T-helper 22 cell (primary cell): ENCODE data around the gene PRG2.
"Not testable (repeated sequence)": the region's sequence is repeated elsewhere in the genome, so short reads cannot be mapped to it uniquely, and the experiment has no call there.

Experiments
- DNase-seq: peaks from one replicate; pipeline ENCODE4 v3.0.0-alpha.2; 2020; ENCODE audit warnings: low read depth

Gene PRG2

DNA sequence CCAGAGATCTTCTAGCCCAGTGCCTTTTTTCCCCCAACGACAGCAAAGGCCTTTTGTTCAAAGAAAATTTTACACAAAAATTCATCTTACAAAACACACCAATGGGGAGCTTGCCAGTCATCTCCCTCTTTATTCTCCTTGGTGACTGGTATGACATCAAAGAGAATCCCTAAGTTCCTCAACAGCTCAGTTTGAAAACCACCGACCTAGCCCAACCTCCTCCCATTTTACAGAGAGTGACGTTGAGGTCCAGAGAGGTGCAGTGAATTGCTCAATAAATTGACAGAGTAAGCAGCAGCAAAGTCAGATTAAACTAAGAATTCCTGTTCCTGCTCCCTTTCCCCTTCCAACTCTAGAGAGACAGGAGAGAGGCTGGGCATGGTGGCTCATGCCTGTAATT is 28.7 kb upstream of the PRG2 start:
- no peak for DNase-seq

DNA sequence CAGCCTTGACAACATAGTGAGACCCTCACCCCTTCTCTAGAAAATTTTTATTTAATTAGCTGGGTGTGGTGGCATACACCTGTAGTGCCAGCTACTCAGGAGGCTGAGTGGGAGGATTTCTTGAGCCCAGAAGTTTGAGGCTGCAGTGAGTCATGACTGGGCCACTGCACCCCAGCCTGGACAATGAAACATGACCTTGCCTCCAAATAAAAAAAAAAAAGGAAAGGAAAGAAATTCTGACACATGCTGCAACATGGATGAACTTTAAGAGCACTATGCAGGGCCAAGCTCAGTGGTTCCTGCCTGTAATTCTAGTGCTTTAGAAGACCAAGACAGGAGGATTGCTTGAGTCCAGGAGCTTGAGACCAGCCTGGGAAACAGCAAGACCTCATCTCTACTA is 27.7 kb upstream of the PRG2 start:
- no peak for DNase-seq

DNA sequence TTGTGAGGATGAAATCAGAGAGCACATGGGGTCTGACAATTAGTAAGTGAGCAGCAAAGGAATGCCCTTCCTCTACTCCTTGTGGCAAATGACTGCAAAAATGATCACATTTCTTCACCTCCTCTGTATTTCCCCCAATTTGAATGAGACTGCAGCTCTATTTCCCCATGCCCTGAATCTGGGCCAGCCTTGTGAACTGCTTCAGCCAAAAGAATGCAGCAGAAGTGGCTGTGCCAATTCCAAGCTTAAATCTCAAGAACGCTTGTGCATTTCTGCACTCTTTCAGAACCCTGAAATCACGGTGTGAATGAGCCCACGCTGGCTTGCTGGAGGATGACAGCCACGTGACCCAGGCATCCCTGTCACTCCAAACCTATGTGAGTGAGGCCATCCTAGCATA is 26.6 kb upstream of the PRG2 start:
- no peak for DNase-seq

DNA sequence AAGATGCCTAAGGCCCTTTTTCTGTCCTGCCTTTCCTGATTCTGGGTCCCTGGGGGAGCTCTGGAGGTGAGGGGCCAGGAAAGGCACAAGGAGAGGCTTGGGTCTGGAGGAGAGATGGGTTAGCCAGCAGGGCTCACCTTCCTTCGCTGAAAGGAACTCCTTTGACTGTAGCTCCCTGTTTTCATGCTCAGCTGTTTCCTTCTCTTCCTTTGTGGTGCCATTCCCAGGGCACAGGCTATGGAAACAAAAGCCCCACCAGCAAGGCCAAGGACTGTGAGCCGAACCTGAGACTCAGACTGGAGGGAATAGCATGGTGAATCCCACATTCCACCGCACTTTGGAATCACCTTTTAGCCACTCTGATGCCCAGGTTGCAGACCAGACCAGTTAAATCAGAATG is 26.0 kb upstream of the PRG2 start:
- DNase-seq, result no peak

DNA sequence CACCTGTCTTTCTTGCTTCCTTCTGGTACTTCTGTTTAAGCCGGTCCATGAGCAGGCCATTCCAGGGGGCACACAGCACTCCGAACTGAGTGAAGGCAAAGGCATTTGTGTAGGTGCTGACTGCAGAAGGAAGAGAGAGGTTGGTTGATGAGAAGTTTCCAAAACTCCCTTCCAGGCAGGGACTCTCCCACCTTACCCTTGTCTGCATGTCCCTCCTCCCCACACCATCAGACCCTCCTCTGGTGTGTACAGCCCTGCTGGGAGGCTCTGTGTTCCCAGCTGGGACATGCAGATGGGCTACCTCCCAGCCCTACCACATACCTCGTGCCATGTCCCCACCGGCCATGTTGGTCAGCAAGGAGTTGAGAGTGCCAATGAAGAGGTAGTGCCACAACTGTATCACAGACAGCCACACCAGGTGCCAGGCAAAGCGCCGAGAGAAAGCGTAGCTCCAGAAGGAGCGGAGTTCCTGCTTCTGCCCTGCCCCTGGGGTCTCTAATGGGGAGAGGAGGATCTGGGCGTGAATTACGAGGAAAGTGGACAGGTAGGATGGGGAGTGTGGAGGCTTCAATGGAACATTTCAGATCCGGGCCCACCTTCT is 24.3 kb upstream of the PRG2 start:
- no peak for DNase-seq

DNA sequence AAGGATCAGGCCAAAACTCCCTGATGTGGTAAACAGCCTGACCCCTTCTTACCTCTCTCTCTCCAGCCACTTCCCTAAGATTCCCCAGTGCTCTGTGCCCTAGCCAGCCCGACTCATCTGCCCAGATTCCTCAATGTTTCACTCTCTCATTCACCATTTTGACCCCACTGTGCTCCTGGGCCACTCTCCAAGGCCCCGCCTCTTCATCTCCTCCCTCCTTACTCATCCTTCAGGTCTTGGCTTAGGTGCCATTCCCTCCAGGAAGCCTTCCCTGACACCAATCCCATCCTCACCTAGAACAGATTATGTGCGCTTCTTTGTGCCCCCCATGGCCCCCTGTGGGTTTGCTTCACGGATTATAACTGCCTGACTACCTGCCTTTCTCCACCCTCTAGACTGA is 23.2 kb upstream of the PRG2 start:
- no peak for DNase-seq

GRCh38 chr11:57410287-57410686 is 19.8 kb upstream of the PRG2 start:
- no peak for DNase-seq

GRCh38 chr11:57409321-57410100 is 19.1 kb upstream of the PRG2 start:
- no peak for DNase-seq

DNA sequence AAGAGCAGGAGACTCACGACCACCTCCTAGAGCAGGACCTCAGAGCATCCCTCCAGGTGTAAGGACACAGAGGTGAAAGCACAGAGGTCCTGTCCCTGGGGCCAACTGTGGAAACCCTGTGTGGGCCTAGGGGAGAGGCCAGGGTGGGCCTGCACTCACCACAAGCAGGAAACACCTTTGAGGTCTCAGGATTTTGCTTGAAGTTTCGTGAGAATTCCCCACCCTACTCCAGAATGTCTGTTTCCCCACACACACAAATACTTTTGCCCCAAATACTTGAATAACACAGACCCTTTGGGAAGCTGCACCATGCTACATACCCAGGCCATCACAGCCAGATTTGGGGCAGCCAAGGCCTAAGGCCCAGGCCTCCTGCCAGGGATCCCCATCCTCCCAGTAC is 18.3 kb upstream of the PRG2 start:
- DNase-seq, result no peak

- DNase-seq, result no peak
Measured at GRCh38 chr11:57407941-57408475, 17.6 kb upstream of the PRG2 start.

GRCh38 chr11:57407010-57407920 is 16.8 kb upstream of the PRG2 start:
- no peak for DNase-seq

DNA sequence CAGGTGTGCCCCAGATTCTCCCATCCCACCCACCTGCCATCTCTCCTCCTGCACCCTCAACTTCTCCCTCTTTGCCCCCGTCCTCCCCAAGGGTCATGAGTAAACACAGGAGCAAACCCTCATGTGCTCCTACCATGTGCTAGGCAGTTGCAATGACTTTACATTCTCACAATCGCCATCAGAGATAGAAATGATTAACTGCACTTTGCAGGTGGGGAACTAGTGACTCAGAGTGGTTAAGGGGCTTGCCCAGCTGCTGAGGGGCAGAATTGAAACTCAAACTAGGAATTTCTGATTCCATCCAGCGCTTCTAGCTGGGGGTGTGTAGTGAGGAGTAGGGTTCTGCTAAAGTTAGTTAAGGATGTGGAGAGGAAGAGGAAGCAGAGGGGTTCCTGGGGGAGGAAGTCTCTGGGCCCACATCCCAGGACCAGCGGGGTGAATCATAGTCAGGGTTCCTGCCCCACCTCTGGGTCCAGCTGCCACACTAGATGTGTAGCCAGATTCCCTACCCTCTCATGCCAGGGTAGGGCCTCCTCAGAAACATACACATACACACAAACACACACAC is 16.0 kb upstream of the PRG2 start:
- no peak for DNase-seq

DNA sequence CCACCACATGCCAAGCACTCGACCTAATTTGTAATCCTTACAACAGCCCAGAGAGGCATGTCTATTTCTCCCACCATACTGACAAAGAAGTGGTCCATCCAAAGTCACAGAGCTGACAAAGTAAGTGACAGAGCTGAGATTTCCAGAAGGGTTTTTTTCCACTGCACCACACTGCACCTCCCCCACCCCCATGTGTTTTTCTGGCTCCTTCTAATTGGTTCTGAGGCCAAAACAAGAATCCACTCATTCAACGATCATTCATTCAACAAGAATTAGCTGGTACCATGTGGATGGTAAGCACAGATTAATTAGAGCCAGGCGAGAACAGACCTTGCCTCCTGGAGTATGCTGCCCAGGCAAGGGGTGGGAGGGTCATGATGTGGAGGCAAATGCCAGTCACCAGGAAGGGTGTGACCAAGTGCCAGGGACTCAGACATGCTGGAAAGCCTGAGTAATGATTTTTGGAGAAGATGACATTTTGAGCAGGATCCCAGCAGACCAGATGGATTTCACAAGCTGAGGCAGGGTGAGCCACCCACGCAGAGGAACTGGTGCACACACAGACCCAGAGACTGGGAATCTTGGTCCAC is 14.9 kb upstream of the PRG2 start:
- no peak for DNase-seq

- DNase-seq, result no peak
Measured at GRCh38 chr11:57403802-57404147, 13.3 kb upstream of the PRG2 start.

DNA sequence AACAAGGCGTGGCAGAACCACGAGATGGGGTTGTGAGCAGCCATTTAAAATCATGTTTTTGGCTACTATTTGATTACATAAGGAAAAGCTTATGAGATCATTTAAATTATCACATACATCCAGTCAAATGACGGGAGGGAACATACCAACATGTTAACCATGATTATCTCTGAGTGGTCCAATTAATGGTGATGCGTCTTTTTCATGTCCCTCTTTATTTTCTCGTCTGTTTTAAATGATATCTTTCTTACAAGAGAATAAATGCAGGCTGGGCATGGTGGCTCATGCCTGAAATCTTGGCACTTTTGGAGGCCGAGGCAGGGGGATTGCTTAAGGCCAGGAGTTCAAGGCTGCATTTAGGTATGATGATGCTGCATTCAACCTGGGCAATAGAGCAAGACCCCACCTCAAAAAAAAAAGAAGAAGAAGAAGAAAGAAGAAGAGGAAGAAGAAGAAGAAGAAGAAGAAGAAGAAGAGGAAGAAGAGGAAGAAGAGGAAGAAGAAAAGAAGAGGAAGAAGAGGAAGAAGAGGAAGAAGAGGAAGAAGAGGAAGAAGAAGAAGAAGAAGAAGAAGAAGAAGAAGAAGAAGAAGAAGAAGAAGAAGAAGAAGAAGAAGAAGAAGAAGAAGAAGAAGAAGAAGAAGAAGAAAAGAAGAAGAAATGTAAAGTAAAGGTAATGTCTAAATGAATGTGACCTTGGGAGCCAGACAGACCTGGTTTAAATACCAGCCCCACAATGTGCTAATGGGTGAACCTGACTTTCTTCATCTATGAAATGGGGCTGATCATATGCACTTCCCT is 12.8 kb upstream of the PRG2 start:
- not testable (repeated sequence) for DNase-seq

DNA sequence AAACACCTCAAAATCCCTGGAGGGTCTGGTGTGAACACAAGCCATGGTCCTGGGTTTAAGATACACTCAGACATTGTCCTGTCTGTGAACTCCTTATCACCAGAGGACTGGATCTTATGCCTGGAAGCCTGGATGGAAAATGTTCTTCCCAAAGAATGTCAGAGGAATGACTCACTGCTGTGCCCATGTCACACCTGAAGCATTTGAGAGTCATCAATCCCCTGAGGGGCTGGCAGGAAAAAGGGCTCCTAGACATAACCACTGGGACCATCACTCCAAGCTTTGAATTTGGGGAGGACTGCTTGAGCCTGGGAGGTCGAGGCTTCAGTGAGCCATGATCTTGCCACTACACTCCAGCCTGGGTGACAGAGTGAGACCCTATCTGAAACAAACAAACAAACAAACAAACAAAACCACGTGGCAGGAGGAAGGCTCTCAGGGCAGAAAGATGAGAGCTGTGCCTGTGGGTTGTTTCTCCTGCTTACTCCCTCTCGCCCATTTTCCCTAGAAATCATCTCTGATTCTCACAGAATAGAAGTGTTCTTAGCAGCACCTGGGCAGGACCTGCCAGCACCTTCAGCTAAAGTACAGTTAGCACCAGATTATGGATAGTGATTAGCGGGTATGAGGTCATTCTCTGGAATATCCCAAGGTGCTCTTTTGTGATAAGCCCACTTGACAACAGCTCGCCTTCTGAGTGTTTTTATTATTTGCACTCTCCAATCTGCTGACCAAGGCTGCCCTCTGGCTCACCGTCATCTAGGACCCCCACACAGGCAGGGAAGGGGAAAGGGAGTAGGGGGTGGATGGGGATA is 11.9 kb upstream of the PRG2 start:
- no peak for DNase-seq

DNA sequence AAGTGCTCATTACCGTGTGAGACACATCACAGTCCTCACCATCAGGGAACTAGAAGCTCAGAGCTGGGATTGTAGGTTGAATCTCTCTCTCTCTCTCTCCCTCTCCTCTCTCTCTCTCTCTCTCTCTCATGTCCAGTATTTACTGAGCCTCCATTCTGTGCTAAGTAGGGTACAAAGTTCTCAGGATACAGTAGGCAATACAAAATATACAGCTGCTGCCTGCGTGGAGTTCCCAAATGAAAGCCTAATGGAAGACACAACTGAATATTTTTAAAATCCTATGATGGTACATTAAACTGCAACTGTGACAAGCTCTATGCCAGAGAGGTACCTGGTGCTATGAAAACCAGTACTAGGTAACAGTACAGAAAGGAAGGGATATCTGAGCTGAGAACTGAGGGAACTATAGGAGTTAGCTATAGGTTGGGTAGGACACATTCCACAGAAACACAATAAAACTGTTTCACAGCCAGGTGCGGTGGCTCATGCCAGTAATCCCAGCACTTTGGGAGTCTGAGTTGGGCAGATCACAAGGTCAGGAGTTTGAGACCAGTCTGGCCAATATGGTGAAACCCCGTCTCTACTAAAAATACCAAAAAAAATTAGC is 9.6 kb upstream of the PRG2 start:
- no peak for DNase-seq

DNA sequence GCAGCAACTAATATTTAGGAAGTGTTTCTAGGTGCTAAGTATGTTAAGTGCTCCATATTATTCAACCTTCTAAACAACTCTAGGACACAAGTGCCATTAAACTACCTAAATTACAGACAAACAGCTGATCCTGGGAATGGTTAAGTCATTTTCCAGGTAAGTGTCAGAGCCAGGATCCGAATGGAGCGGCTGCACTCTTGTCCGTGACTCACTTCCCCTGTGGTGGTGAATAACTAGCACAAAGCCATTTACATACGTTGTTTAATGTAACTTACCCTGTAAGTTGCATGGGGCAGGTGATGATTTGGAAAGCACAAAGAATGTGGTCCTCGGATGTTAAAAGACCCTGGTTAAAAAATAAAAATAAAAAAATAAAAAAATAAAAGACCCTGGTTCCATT is 8.8 kb upstream of the PRG2 start:
- no peak for DNase-seq

GRCh38 chr11:57397394-57397990 is 7.0 kb upstream of the PRG2 start:
- no peak for DNase-seq

DNA sequence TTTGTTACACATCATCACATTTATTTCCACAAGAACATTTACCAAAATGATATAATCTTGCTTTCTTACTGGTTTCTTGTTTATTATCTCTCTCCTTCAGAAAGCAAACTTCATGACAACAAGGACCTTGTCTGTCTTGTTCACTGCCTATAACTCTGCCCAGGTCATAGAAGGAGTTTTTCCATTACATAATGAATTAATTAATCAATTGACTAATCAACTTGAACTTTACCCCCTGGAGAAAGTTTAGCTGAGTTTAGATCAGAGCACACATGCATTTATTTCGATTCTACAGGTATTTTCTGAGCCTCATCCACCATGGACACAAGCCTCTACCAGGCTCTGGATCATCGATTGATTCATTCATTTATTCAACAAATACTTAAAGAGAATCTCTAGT is 6.3 kb upstream of the PRG2 start:
- DNase-seq, result no peak
